MCF 10A (cell line): ENCODE results near the gene DPYD. TPM values are rescaled to one million over a fixed set of nuclear protein-coding genes. Genes with fewer than 3 reads are reported as not detected.

ENCODE experiments used
- BruUV-seq: library from RNA; stranded (reverse); fragments of 400-500 nt; replicated peaks from 2 replicates; lab custom pipeline; 2021; lab: Mats Ljungman, UMichigan
- CTCF ChIA-PET: fragments of 300-600 bp; sonication (Branson Sonifier 250); formaldehyde crosslinking; extraction: SDS; loops from one replicate; lab custom pipeline; 2021; ENCODE audit warnings: antibody characterized with exemption, inconsistent platforms; lab: Yijun Ruan, JAX
- POLR2A ChIA-PET: fragments of 300-600, 350-650 bp; sonication (Branson Sonifier 250); formaldehyde crosslinking; extraction: SDS; loops from one replicate; lab custom pipeline; 2020; ENCODE audit warnings: antibody characterized with exemption, inconsistent platforms; lab: Yijun Ruan, JAX
- DNase-seq: peaks from one replicate; pipeline ENCODE4 v3.0.0-alpha.2; 2018; ENCODE audit not compliant: unreplicated experiment
- H3K27ac Mint-ChIP-seq: one replicate; pipeline ENCODE4 v1.8.0; 2022; ENCODE audit warnings: mild to moderate bottlenecking, low read depth, mixed read lengths; ENCODE audit not compliant: unreplicated experiment
- H3K27me3 Mint-ChIP-seq: one replicate; pipeline ENCODE4 v1.8.0; 2022; ENCODE audit warnings: mixed read lengths; ENCODE audit not compliant: insufficient read depth, unreplicated experiment
- H3K36me3 Mint-ChIP-seq: one replicate; pipeline ENCODE4 v1.8.0; 2022; ENCODE audit warnings: mild to moderate bottlenecking, moderate library complexity, mixed read lengths; ENCODE audit not compliant: insufficient read depth, unreplicated experiment
- H3K4me1 Mint-ChIP-seq: one replicate; pipeline ENCODE4 v1.8.0; 2022; ENCODE audit warnings: mixed read lengths; ENCODE audit not compliant: insufficient read depth, unreplicated experiment
- H3K4me3 Mint-ChIP-seq: one replicate; pipeline ENCODE4 v1.8.0; 2022; ENCODE audit warnings: mild to moderate bottlenecking, moderate library complexity, mixed read lengths; ENCODE audit not compliant: unreplicated experiment
- H3K9me3 Mint-ChIP-seq: one replicate; pipeline ENCODE4 v1.8.0; 2022; ENCODE audit warnings: mixed read lengths; ENCODE audit not compliant: unreplicated experiment
- CTCF ChIP-seq: fragments of 200-600 bp; IDR thresholded peaks from one replicate; pipeline ENCODE4 v1.8.0; 2022; ENCODE audit warnings: antibody characterized with exemption, mild to moderate bottlenecking; ENCODE audit not compliant: unreplicated experiment
- intact Hi-C: fragments of 100-400 bp; cut with micrococcal nuclease; formaldehyde crosslinking; loops from 2 replicates; pipeline ENCODE4 v1.14.1; 2022
- total RNA-seq: library from RNA; stranded (reverse); gene quantifications from 2 replicates; pipeline ENCODE4 v1.2.3, GENCODE V29; 2022

The DPYD gene
- total RNA-seq, 1 experiment from 2014 or later, result 48.2 TPM

DNA sequence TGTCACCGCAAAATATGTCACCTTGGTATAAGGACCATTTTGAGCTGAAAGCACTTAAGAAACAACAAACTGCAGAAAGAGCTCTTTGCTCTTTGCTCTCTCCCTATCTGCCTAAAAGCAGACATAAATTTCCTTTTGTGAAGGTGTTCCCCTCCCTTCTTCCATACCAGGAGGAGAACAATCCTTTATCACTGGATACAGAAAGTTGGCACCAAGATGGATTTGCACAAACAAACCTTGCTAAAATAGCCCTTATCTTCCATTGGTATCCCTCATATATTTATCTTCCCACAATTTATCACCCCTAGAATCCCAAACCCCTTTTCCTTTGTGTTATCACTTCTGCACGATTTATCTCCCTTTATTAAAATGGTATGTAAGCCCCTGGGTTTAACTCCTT lies 51.4 kb downstream of the DPYD start:
- POLR2A ChIA-PET, result interaction anchor here (0.9 to 1.0 kb wide), 2 partner anchors 16 to 89 kb away, joined by 3 read pairs; no protein-coding TSS in a partner anchor
- no TSS peak for BruUV-seq
- H3K4me3 Mint-ChIP-seq, result no peak overlapping the region
- intact Hi-C loops, result no loop called here
- H3K9me3 Mint-ChIP-seq, result peaks cover 12% of the 10 kb centered on the region
- DNase-seq, result no peak
- H3K27ac Mint-ChIP-seq, result peak overlapping the region; percentile 2
- peaks cover 23% of the 10 kb centered on the region for H3K36me3 Mint-ChIP-seq
- TF ChIP-seq CTCF, result no peak
- H3K27me3 Mint-ChIP-seq, result no peaks in the 10 kb centered on the region
- H3K4me1 Mint-ChIP-seq, result peaks cover 11% of the 10 kb centered on the region
- CTCF ChIA-PET, result interaction anchor here (0.6 to 1.1 kb wide), 2 partner anchors 9 to 626 kb away, joined by 3 read pairs; no protein-coding TSS in a partner anchor

- no TSS peak for BruUV-seq
- DNase-seq, result no peak
- Mint-ChIP-seq H3K27me3 (no peaks in the 10 kb centered on the region), H3K36me3 (peaks cover 15% of the 10 kb centered on the region), H3K4me1 (peaks cover 9% of the 10 kb centered on the region), H3K27ac (no peak overlapping the region), H3K9me3 (peaks cover 12% of the 10 kb centered on the region), H3K4me3 (no peak overlapping the region)
- TF ChIP-seq CTCF, result no peak
- intact Hi-C loops, result no loop called here
- CTCF ChIA-PET, result no interaction called here
- POLR2A ChIA-PET, result interaction anchor here (1.0 kb wide), 1 partner anchor 13 kb away, joined by 3 read pairs; no protein-coding TSS in a partner anchor
Observed at GRCh38 chr1:97867127-97867526, 53.7 kb downstream of the DPYD start.

GRCh38 chr1:97864615-97865014 lies 56.2 kb downstream of the DPYD start:
- POLR2A ChIA-PET, result interaction anchor here (0.5 to 1.8 kb wide), 6 partner anchors 9 to 1610 kb away, joined by 3 to 8 read pairs (median 3); partner anchors contain the start of gene PLPPR4
- TF ChIP-seq CTCF, result no peak
- Mint-ChIP-seq H3K27me3 (no peaks in the 10 kb centered on the region), H3K36me3 (peaks cover 6% of the 10 kb centered on the region), H3K9me3 (peaks cover 12% of the 10 kb centered on the region), H3K4me1 (peaks cover 9% of the 10 kb centered on the region), H3K27ac (peak overlapping the region; percentile 31), H3K4me3 (no peak overlapping the region)
- no peak for DNase-seq
- intact Hi-C loops, result no loop called here
- no TSS peak for BruUV-seq
- CTCF ChIA-PET, result no interaction called here

GRCh38 chr1:97853221-97853620 lies 67.6 kb downstream of the DPYD start:
- ChIA-PET CTCF (interaction anchor here (0.6 kb wide), 1 partner anchor 19 kb away, joined by 3 read pairs; no protein-coding TSS in a partner anchor), POLR2A (interaction anchor here (0.9 kb wide), 1 partner anchor 8 kb away, joined by 3 read pairs; no protein-coding TSS in a partner anchor)
- no peaks in the 10 kb centered on the region for H3K9me3 Mint-ChIP-seq
- H3K27ac Mint-ChIP-seq, result no peak overlapping the region
- H3K4me1 Mint-ChIP-seq, result peaks cover 6% of the 10 kb centered on the region
- H3K4me3 Mint-ChIP-seq, result no peak overlapping the region
- no peaks in the 10 kb centered on the region for H3K27me3 Mint-ChIP-seq
- peaks cover 10% of the 10 kb centered on the region for H3K36me3 Mint-ChIP-seq
- BruUV-seq, result no TSS peak
- no peak for TF ChIP-seq CTCF
- intact Hi-C loops, result no loop called here
- DNase-seq, result no peak
